ENCODE data around the gene ABCA13.
"Not testable (repeated sequence)": the region's sequence is repeated elsewhere in the genome, so short reads cannot be mapped to it uniquely, and the experiment has no call there.

Gene ABCA13

DNA sequence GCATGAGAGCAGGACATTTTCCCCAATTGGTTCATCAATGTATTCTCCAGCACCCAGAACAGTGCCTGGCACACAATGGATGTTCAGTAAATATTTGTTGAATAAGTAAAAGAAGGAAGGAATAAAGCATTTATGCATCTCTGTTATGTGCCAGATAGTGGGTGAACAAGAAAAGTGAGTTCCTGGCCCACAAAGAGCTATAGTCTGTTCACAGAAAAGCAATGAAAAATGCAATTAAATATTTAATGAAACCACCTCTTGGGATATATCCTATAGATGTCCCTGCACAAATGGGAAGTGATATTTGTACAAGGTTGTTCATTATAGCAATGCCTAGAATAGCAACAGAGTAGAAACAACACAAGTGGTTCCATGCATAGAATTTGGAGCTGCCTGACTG is 2.1 kb downstream of the ABCA13 start:
- in situ Hi-C loops (cut with HindIII; ENCODE audit: low pct_ligation_motif_present, low pct_unique_long_range_greater_than_20kb, low sequenced_read_pairs) = no loop called here
- no peak for DNase-seq

DNA sequence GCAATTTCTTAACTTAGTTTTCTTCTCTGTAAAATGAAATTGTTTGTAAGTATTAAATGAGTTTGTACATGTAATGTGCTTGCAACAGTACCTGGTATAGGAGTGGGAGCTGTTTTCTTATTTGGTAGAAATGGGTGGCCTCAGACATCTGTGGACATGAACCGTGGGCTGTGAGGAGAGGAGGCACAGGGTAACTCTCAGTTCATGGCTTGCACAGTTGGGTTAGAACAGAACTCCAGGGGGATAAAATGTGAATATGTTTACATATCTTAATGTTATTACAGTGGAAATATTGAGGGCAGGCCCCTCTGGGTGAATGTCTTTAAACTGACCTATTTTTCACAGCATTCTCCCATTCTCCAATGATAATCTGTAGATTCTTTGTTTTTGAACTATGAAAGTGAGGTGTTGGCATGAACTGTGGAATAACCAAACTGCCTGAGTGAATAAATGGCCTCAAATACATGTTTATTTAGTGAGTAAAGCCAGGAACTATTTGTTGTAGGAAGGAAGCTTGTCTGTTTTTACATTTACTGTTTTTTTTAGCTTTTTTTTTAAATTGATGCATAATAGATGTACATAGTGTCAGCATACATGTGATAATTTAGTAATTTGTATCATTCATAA is 2.6 kb downstream of the ABCA13 start:
- no peak for DNase-seq
- in situ Hi-C loops (cut with HindIII; ENCODE audit: low pct_ligation_motif_present, low pct_unique_long_range_greater_than_20kb, low sequenced_read_pairs) = no loop called here

DNA sequence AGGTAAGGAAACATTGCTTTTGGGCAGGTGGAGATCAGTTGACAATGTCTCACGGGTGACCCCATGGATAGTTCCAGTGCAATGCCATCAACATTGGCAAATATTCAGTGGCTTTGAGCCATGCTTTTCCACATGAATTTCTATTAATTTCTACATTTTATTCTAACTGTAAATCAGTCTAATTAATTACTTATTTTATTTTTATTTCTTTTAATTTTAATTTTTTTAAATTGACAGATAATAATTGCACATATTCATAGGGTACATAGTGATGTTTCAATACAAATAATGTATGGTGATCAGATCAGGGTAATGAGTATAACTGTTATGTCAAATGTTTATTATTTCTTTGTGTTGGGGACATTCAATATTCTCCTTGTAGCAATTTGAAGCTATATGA is 3.8 kb downstream of the ABCA13 start:
- DNase-seq = no peak
- in situ Hi-C loops (cut with HindIII; ENCODE audit: low pct_ligation_motif_present, low pct_unique_long_range_greater_than_20kb, low sequenced_read_pairs) = no loop called here

DNA sequence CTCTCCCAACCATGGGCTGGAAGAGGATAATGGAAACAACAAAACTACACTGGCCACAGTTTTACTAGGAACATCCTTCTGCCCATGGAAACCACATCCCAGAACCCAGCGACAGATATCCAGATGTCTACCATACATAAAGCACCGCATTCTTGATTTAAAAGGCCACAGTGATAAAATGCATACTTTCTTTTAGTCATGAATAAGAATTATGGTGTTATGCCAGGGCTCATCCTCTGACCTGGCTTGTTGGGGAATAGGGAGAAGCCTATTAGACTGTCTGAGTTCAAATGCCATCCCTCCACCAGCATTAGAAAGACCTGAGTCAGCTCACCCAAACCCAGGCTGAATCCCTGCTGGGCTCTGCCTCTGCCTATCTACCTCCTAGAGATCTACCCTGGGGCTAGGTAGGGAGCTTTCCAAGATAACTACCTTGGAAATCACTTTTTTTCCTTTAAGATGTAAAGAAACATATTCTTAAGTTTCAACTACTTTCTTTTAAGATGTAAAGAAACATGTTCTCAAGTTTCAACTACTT is 5.2 kb downstream of the ABCA13 start:
- in situ Hi-C loops (cut with HindIII; ENCODE audit: low pct_ligation_motif_present, low pct_unique_long_range_greater_than_20kb, low sequenced_read_pairs) = no loop called here
- no peak for DNase-seq

DNA sequence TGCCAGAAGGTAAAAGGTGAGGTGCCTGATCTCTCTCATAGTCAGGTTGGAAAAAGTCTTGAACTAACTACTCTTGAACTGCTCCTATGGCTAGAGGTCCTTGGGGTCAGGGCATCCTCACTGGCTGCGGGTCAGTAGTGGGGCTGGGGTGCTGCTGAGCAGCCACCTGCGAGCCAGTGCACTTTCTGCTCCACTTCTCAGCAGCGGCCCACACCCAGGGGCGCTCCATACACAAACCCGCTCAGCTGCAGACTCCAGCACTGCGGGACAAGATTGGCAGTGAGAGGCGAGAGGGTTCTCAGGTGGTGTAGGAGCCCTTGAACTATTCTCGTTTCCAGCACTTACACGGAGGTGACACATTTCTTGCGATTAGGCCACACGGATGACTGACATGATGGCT is 6.0 kb downstream of the ABCA13 start:
- DNase-seq = no peak
- in situ Hi-C loops (cut with HindIII; ENCODE audit: low pct_ligation_motif_present, low pct_unique_long_range_greater_than_20kb, low sequenced_read_pairs) = no loop called here

DNA sequence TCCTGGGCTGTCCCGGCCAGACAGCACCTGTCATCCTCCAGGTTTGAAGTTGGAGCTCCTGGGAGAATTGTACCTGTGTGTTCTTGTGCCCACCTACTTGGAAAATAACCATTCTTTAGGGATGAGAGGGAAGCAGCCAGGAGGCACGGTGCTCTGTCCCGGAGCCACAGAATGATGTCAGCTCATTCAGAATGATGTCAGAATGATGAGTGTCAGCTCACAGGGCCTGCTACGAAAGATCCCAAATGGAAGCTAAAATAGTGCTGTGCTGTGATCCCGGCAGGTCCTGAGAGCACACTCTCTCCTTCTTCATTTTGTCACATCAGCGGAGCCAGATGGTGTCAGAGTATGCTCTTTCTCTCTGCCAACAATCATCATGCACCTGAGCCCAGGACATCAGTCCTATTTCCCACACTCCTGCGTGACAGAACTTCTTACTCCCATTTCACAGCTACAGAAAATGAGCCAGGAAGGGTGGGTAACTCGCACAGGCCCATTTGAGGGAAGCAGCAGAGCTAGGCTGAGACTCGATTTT is 8.3 kb downstream of the ABCA13 start:
- DNase-seq = no peak
- in situ Hi-C loops (cut with HindIII; ENCODE audit: low pct_ligation_motif_present, low pct_unique_long_range_greater_than_20kb, low sequenced_read_pairs) = no loop called here

DNA sequence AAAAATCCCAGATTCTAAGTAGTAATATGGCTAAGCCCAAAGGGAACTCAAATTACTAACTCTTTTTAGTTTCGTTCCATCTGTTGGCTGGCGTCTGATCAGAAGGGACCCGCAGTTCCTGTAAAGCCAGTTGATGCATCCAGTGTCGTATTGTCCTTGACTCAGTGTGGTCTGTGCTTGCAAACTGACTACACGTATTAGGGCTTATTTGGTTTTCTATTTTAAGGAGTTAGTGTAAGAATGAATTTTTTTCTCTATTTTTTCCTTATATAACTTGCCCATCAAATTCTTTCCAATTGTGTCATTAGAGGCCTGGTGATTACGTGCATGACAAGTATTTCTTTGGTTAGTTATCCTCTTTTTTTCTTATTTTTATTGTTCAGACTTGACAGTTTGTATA is 9.7 kb downstream of the ABCA13 start:
- in situ Hi-C loops (cut with HindIII; ENCODE audit: low pct_ligation_motif_present, low pct_unique_long_range_greater_than_20kb, low sequenced_read_pairs) = no loop called here
- no peak for DNase-seq

DNA sequence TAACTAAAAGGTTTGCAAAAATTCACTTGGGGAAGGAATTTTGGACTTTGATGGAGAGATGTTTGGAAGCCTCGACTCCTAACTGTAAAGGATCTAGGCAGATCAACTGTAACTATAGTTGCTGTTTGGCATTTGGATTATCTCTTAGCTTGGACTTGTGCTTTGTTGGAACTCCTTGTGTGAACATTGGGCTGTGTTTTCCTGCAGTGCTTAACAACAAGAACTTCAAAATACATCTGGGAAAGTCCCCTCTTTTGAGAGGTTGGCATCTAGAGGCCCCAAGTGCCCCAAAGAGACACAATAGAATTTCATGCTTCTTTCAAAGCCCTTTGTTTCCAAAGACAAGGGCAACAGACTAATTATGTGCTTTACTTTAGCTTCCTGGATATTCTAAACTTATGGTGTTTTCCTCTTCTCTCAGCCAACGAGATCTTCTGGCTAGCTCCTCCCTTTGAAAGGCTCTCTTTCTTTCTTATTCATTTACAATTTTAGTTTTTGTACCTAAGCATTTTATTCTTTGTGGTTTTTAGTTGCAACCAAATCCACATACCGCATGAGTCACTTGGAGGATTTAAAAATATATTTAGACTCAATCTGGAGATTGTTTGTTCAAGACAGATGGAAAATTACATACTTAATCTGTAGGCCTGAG is 11.6 kb downstream of the ABCA13 start:
- no peak for DNase-seq
- in situ Hi-C loops (cut with HindIII; ENCODE audit: low pct_ligation_motif_present, low pct_unique_long_range_greater_than_20kb, low sequenced_read_pairs) = no loop called here

DNA sequence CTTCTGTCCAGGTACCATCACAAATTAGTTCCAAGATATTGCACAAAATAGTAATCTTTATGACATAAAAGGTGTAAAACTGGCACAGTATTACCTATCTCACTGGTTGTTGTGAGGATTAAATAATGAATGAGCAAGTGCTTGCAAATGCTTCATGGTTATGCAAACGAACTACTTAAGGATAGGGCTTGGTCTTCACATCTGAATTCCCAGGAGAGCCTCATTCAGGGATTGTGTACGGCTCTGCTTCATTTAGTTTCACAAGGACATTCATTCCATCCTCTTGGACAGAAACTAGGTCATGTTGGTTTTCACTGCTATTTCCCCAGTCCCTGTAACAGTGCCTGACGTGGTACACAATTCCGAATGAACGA is 12.1 kb downstream of the ABCA13 start:
- in situ Hi-C loops (cut with HindIII; ENCODE audit: low pct_ligation_motif_present, low pct_unique_long_range_greater_than_20kb, low sequenced_read_pairs) = no loop called here
- no peak for DNase-seq

DNA sequence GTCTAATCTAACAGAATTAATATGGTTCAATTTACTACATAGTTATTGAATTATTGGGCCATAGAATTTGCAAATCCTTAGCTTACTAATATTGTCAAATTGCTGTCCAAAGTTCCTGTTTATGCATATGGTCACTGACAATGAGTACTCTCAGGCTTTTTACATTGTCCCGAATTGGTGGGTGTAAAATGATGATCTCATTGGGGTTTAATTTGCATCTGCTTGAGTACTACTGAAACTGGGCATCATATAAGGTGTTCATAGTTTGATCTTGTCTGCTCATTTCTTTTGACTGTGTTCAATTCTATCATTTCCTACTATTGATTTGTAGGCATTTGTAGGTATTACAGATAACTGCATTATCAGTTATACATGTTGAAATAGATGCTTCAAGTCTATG is 12.7 kb downstream of the ABCA13 start:
- in situ Hi-C loops (cut with HindIII; ENCODE audit: low pct_ligation_motif_present, low pct_unique_long_range_greater_than_20kb, low sequenced_read_pairs) = no loop called here
- no peak for DNase-seq

DNA sequence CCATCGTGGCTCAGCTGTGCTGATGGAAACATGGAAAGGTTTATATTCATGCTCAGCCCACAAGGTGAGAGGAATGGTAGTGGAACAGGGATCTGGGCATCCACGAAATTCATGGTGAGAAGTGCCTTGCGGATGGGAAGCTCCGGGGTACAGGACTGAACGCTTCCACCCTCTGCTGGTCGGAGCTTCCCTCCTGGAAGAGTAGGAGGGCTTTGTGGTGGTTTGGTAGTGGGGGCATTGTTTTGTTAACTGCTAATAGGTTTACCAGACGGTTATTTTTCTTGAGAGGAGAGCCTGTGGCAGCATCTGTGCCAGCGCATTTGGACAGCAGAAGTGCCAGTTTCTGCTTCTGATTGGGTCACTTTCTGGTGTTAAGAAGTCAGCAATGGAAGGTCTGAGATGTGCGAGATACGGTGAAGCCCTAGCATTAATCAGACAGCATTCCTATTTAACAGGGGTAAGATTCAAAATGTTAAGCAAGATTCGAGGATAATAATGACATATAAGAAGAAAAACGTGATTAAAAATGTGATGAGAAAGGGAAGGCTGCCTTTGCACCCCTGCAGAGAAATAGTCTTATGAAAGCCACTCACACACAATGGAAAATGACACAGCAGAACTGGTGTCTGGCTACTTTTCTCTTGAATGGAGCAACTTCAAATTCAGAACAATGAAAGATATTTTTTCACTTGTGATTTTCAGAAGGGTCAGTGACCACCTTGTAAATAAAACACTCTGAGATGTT is 17.7 kb downstream of the ABCA13 start:
- in situ Hi-C loops (cut with HindIII; ENCODE audit: low pct_ligation_motif_present, low pct_unique_long_range_greater_than_20kb, low sequenced_read_pairs) = no loop called here
- DNase-seq = no peak

DNA sequence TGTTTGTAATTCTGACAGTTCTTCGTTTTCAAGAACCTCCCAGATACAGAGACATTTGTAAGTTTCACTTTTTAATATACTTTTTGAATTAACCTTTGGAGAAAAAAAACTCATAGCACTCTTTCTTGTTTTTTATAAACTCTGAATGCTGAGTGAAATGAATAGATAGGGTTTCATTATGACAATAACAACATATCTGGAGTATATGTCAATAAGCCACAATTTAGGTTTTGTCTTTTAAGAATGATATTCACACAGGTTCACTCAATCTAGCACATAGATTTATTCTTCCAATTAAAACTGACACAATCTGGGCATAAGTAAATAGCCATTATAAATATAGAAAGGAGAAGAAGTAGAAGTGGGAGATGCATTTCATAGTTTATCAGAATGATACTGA is 21.7 kb downstream of the ABCA13 start:
- in situ Hi-C loops (cut with HindIII; ENCODE audit: low pct_ligation_motif_present, low pct_unique_long_range_greater_than_20kb, low sequenced_read_pairs) = no loop called here

DNA sequence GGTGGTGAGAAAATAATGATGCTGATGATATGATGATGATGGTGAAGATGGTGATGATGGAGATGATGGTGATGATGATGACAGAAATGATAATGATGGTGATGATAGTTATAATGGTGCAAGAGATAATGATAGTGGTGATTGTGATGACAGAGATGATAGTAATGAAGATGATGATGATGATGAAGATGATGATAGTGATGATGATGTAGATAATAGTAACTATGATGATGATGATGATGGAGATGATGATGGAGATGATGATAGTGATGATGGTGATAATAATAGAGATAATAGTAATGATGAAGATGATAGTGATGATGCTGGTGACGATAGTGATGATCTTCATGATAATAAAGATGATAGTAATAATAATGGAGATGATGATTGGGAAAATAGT is 22.2 kb downstream of the ABCA13 start:
- in situ Hi-C loops (cut with HindIII; ENCODE audit: low pct_ligation_motif_present, low pct_unique_long_range_greater_than_20kb, low sequenced_read_pairs) = no loop called here
- DNase-seq = no peak

More for the DNA sequence above, 21.7 kb downstream of the ABCA13 start:
- no peak for DNase-seq

DNA sequence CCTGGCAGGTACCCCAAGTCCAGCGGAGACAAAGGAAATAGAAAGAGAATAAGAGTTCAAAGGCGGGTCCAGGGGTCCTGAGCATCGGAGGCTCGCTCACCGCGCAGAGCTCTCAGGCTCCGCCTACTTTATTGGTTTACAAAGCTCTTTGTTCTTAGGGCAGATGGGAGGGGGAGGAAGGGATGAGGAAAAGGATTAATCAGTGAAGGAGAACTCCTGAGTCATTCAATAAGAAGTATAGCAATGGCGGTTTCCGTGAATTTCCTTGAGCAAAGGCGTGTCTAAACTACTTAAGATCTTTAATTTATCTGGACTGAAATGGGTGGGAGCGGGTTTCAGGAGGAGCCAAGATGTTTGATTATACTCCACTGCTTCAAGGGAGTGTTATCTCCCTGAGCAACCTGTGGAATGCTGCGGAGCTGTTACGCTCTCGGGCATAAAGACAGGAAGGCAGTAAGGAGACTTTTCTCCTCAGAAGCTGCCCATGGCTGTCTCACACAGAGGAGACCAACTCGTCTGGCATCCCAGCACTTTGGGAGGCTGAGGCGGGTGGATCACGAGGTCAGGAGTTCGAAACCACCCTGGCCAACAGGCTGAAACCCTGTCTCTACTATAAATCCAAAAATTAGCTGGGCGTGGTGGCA is 29.8 kb downstream of the ABCA13 start:
- in situ Hi-C loops (cut with HindIII; ENCODE audit: low pct_ligation_motif_present, low pct_unique_long_range_greater_than_20kb, low sequenced_read_pairs) = not testable (repeated sequence)
- DNase-seq = peak; percentile 53

DNA sequence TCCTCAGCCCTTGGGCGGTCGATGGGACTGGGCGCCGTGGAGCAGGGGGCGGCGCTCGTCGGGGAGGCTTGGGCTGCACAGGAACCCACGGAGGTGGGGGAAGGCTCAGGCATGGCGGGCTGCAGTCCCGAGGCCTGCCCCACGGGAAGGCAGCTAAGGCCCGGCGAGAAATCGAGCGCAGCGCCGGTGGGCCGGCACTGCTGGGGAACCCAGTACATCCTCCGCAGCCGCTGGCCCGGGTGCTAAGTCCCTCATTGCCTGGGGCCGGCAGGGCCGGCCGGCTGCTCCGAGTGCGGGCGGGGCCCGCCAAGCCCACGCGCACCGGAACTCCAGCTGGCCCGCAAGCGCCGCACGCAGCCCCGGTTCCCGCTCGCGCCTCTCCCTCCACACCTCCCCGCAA is 31.7 kb downstream of the ABCA13 start:
- in situ Hi-C loops (cut with HindIII; ENCODE audit: low pct_ligation_motif_present, low pct_unique_long_range_greater_than_20kb, low sequenced_read_pairs); DNase-seq: not testable (repeated sequence)

DNA sequence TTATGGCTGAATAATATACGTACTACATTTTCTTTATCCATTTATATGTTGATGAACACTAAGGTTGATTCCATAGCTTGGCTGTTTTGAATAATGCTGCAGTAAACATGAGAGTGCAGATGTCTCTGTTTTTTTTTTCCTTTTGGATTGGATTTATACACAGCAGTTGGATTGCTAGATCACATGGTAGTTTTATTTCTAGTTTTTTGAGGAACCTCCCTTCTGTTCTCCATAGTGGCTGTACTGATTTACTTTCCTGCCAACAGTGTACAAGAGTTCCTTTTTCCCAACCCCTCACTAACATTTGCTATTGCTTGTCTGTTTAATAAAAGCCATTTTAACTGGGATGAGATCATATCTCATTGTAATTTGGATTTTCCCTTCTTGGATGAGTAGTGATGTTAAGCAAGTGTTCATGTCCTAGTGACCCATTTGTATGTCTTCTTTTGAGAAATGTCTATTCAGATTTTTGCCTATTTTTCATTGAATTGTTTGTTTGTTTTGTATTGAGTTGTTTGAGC is 36.0 kb downstream of the ABCA13 start:
- in situ Hi-C loops (cut with HindIII; ENCODE audit: low pct_ligation_motif_present, low pct_unique_long_range_greater_than_20kb, low sequenced_read_pairs) = no loop called here
- DNase-seq = no peak

DNA sequence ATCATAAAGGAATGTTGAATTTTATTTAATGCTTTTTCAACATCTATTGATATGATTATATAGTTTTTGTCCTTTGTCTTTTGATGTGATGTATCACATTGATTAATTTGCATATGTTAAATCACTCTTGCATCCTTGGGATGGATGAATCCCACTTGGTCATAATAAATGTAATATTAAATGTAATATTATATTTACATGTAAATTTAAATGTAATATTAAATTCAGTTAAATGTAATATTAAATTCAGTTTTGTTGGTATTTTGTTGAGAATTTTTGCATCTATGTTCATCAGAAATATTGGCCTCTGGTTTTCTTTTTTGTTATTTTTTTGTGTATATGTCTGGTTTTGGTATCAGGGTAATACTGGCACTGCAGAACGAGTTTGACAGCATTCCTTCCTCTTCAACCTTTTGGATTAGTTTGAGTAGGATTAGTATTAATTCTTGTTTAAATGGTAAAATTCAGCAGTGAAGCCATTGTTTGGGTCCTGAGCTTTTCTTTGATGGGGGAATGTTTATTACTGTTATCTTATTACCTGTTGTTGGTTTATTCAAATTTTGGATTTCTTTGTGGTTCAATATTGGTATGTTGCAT is 37.8 kb downstream of the ABCA13 start:
- DNase-seq = no peak
- in situ Hi-C loops (cut with HindIII; ENCODE audit: low pct_ligation_motif_present, low pct_unique_long_range_greater_than_20kb, low sequenced_read_pairs) = no loop called here

DNA sequence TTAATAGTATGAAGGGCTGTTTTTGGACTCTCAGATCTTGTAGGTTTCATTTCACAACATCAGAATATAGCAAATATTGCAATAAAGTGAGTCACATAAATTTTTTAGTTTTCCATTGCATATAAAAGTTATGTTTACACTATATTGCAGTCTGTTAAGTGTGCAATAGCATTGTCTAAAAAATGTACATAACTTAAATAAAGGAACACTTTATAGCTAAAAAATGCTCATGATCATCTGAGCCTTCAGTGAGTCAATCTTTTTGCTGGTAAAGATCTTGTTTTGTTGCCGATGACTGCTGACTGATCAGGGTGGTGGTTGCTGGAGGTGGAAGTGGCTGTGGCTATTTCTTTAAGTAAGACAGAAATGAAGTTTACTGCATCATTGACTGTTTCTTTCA is 42.0 kb downstream of the ABCA13 start:
- in situ Hi-C loops (cut with HindIII; ENCODE audit: low pct_ligation_motif_present, low pct_unique_long_range_greater_than_20kb, low sequenced_read_pairs) = no loop called here

More for the DNA sequence above, 42.0 kb downstream of the ABCA13 start:
- no peak for DNase-seq
